Cardiac septum (tissue), 1 donor: ENCODE data around the gene NELFCD. TPM values are rescaled to one million over a fixed set of nuclear protein-coding genes. Genes with fewer than 3 reads are reported as not detected.
"Not testable (repeated sequence)": the region's sequence is repeated elsewhere in the genome, so short reads cannot be mapped to it uniquely, and the experiment has no call there.

Source experiments
- DNase-seq: peaks from one replicate; pipeline ENCODE4 v3.0.0-alpha.2; 2020; ENCODE audit warnings: low spot score
- intact Hi-C: fragments of 100-400 bp; cut with DNase I; formaldehyde crosslinking; loops from one replicate; pipeline ENCODE4 v1.14.0; 2022
- long read RNA-seq: library from polyadenylated mRNA; unstranded; transcript quantifications from one replicate; pipeline ENCODE4 v2.0.0, GENCODE V29; 2021
- total RNA-seq: library from RNA; stranded (reverse); fragmentation: NEBNext Ultra II Directional; extraction: Animal tissue kit (Norgen Biotek cat#: 25700); gene quantifications from one replicate; pipeline ENCODE4 v1.2.1, GENCODE V29; 2021
- donor health status: DM: no; HTN: no; CAD: no.

The NELFCD gene
- 34.7 TPM for total RNA-seq
- long read RNA-seq, transcript NELFCD-213 (15 exons, 2,305 nt): major isoform, 45 of 82 reads
- long read RNA-seq, partial matches to known transcripts: 14 of 82 reads
- long read RNA-seq, other reads (novel, unspliced or antisense): 23 of 82 reads

GRCh38 chr20:58980711-58981627 lies at the start of gene NELFCD:
Gene NELFCD (plus strand): TSS chr20:58981256. CDS start chr20:58981310, 54 bp downstream.
- peak; percentile 95 for DNase-seq
- intact Hi-C loops: loop anchor here (1.0 to 5.0 kb wide), 4 partner anchors 25 to 88 kb away; partner anchors contain the start of gene ATP5F1E

- DNase-seq: no peak
- intact Hi-C loops: no loop called here
Measured at GRCh38 chr20:58932170-58932569, 48.9 kb upstream of the NELFCD start.

- intact Hi-C loops: no loop called here
- no peak for DNase-seq
Measured at GRCh38 chr20:58938078-58938477, 43.0 kb upstream of the NELFCD start.

- intact Hi-C loops: no loop called here
- DNase-seq: no peak
Measured at GRCh38 chr20:58938541-58938940, 42.5 kb upstream of the NELFCD start.

- intact Hi-C loops: no loop called here
- DNase-seq: no peak
Measured at GRCh38 chr20:58941471-58941870, 39.6 kb upstream of the NELFCD start.

GRCh38 chr20:58942549-58942948 lies 38.5 kb upstream of the NELFCD start:
- intact Hi-C loops: no loop called here
- DNase-seq: no peak

GRCh38 chr20:58944610-58945009 lies 36.4 kb upstream of the NELFCD start:
- intact Hi-C loops: no loop called here
- DNase-seq: no peak

GRCh38 chr20:58945965-58946631 lies 35.0 kb upstream of the NELFCD start:
- intact Hi-C loops: no loop called here
- no peak for DNase-seq

- DNase-seq, intact Hi-C loops: not testable (repeated sequence)
Measured at GRCh38 chr20:58947797-58948388, 33.2 kb upstream of the NELFCD start.

GRCh38 chr20:58950603-58951002 lies 30.5 kb upstream of the NELFCD start:
- no peak for DNase-seq
- intact Hi-C loops: no loop called here

GRCh38 chr20:58953050-58953449 lies 28.0 kb upstream of the NELFCD start:
- no peak for DNase-seq
- intact Hi-C loops: no loop called here

GRCh38 chr20:58956078-58956477 lies 25.0 kb upstream of the NELFCD start:
- intact Hi-C loops: no loop called here
- no peak for DNase-seq

- intact Hi-C loops: no loop called here
- no peak for DNase-seq
Measured at GRCh38 chr20:58959652-58960051, 21.4 kb upstream of the NELFCD start.

GRCh38 chr20:58963060-58963584 lies 17.9 kb upstream of the NELFCD start:
- intact Hi-C loops: no loop called here
- no peak for DNase-seq

GRCh38 chr20:58963922-58964321 lies 17.1 kb upstream of the NELFCD start:
- intact Hi-C loops, DNase-seq: not testable (repeated sequence)

- intact Hi-C loops: no loop called here
- no peak for DNase-seq
Measured at GRCh38 chr20:58965270-58966064, 15.6 kb upstream of the NELFCD start.

GRCh38 chr20:58967652-58968429 lies 13.2 kb upstream of the NELFCD start:
- intact Hi-C loops: no loop called here
- DNase-seq: no peak

- intact Hi-C loops: no loop called here
- no peak for DNase-seq
Measured at GRCh38 chr20:58969439-58969838, 11.6 kb upstream of the NELFCD start.
